Endodermal cell (in vitro differentiated cells): ENCODE data around the gene CAMK2D. TPM values are rescaled to one million over a fixed set of nuclear protein-coding genes. Genes with fewer than 3 reads are reported as not detected.

Experiments
- DNase-seq: peaks from one replicate; pipeline ENCODE4 v3.0.0-alpha.2; 2017
- H3K27ac ChIP-seq: 2 replicates; pipeline ENCODE4 v1.5.1; 2013; ENCODE audit warnings: mild to moderate bottlenecking, low read depth, low read length, moderate library complexity
- H3K27me3 ChIP-seq: 2 replicates; pipeline ENCODE4 v1.6.1; 2013; ENCODE audit warnings: mild to moderate bottlenecking, low read length, moderate library complexity; ENCODE audit not compliant: insufficient read depth, control insufficient read depth, poor library complexity, severe bottlenecking
- H3K36me3 ChIP-seq: 2 replicates; pipeline ENCODE4 v1.7.0; 2013; ENCODE audit warnings: mild to moderate bottlenecking, low read length, moderate library complexity; ENCODE audit not compliant: control insufficient read depth, insufficient read depth
- H3K4me1 ChIP-seq: one replicate; pipeline ENCODE4 v1.7.0; 2013; ENCODE audit warnings: low read length; ENCODE audit not compliant: control insufficient read depth, insufficient read depth
- H3K4me3 ChIP-seq: 2 replicates; pipeline ENCODE4 v1.5.1; 2013; ENCODE audit warnings: mild to moderate bottlenecking, low read length, moderate library complexity
- H3K9ac ChIP-seq: 2 replicates; pipeline ENCODE4 v1.6.1; 2013; ENCODE audit warnings: mild to moderate bottlenecking, low read length, moderate library complexity; ENCODE audit not compliant: poor library complexity, severe bottlenecking; ENCODE audit errors: extremely low read depth
- H3K9me3 ChIP-seq: 2 replicates; pipeline ENCODE4 v1.6.1; 2013; ENCODE audit warnings: mild to moderate bottlenecking, low read length, moderate library complexity; ENCODE audit not compliant: control insufficient read depth
- H3K27ac Mint-ChIP-seq: 2 replicates; pipeline ENCODE4 v1.8.0; 2020; ENCODE audit warnings: mixed read lengths
- H3K27me3 Mint-ChIP-seq: 2 replicates; pipeline ENCODE4 v1.8.0; 2021; ENCODE audit warnings: mild to moderate bottlenecking, mixed read lengths; ENCODE audit not compliant: insufficient read depth
- H3K36me3 Mint-ChIP-seq: 2 replicates; pipeline ENCODE4 v1.8.0; 2020; ENCODE audit warnings: low read depth, mixed read lengths
- H3K4me1 Mint-ChIP-seq: 2 replicates; pipeline ENCODE4 v1.8.0; 2020; ENCODE audit warnings: mixed read lengths
- H3K4me3 Mint-ChIP-seq: 2 replicates; pipeline ENCODE4 v1.8.0; 2020; ENCODE audit warnings: mild to moderate bottlenecking, moderate library complexity, mixed read lengths
- H3K9me3 Mint-ChIP-seq: 2 replicates; pipeline ENCODE4 v1.8.0; 2020; ENCODE audit warnings: mild to moderate bottlenecking, mixed read lengths
- WGBS, 2 experiments: methylation state at CpG; one replicate each; pipeline versions ENCODE4 v1.1.5 to v1.1.7; 2013; ENCODE audit warnings: missing lambda C conversion rate in 2 of 2, mixed read lengths in 1 of 2; ENCODE audit not compliant: insufficient coverage in 1 of 2, insufficient read length in 1 of 2; 5-methylcytosine and 5-hydroxymethylcytosine counted together
- total RNA-seq, 2 donors: library from RNA; stranded (reverse); fragmentation: NEBNext Ultra II Directional in 1 of 2; extraction: Animal tissue kit (Norgen Biotek cat#: 25700) in 1 of 2; gene quantifications; 2 replicates in 1 of 2; 3 replicates in 1 of 2; pipeline ENCODE4 v1.2.1, GENCODE V29; 2021
- TF ChIP-seq, protein P1 (sequence below): fragments of 200-600 bp; sonication (generic); conservative IDR thresholded peaks from 2 replicates; pipeline ENCODE4 v1.5.0; 2021; ENCODE audit warnings: antibody characterized with exemption, mild to moderate bottlenecking

Gene CAMK2D
- total RNA-seq, 2 donors from 2014 or later, result 91.1 to 120 TPM

DNA sequence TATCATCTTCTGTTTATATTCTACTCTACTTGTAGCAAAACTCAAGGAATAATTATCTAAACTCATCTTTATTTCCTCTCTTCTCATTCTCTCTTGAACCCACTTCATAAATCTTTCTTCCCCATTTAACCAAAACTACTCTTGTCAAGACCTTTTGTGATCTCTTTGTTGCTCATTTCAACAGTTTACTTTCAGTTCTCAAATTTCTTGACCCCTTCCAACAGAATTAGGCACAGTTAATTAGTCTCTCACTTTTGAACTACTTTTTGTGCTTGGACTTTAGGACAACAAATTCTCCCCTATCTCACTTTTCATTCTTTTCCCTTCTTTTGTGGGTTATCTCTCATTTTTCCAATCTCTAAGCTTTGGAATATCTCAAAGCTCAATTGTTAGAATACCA is 27.4 kb upstream of the CAMK2D start:
- no peak for DNase-seq
- H3K36me3 Mint-ChIP-seq, result no peaks in the 10 kb centered on the region
- Histone ChIP-seq H3K27me3 (no peaks in the 10 kb centered on the region), H3K36me3 (no peaks in the 10 kb centered on the region), H3K9ac (no peak overlapping the region), H3K27ac (no peak overlapping the region), H3K4me1 (no peaks in the 10 kb centered on the region), H3K9me3 (peaks cover 15% of the 10 kb centered on the region), H3K4me3 (no peak overlapping the region)
- no peaks in the 10 kb centered on the region for H3K4me1 Mint-ChIP-seq
- no peaks in the 10 kb centered on the region for H3K27me3 Mint-ChIP-seq
- H3K4me3 Mint-ChIP-seq, result no peak overlapping the region
- H3K27ac Mint-ChIP-seq, result no peak overlapping the region
- TF ChIP-seq, protein P1, sequence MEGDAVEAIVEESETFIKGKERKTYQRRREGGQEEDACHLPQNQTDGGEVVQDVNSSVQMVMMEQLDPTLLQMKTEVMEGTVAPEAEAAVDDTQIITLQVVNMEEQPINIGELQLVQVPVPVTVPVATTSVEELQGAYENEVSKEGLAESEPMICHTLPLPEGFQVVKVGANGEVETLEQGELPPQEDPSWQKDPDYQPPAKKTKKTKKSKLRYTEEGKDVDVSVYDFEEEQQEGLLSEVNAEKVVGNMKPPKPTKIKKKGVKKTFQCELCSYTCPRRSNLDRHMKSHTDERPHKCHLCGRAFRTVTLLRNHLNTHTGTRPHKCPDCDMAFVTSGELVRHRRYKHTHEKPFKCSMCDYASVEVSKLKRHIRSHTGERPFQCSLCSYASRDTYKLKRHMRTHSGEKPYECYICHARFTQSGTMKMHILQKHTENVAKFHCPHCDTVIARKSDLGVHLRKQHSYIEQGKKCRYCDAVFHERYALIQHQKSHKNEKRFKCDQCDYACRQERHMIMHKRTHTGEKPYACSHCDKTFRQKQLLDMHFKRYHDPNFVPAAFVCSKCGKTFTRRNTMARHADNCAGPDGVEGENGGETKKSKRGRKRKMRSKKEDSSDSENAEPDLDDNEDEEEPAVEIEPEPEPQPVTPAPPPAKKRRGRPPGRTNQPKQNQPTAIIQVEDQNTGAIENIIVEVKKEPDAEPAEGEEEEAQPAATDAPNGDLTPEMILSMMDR, result no peak
- H3K9me3 Mint-ChIP-seq, result no peaks in the 10 kb centered on the region

DNA sequence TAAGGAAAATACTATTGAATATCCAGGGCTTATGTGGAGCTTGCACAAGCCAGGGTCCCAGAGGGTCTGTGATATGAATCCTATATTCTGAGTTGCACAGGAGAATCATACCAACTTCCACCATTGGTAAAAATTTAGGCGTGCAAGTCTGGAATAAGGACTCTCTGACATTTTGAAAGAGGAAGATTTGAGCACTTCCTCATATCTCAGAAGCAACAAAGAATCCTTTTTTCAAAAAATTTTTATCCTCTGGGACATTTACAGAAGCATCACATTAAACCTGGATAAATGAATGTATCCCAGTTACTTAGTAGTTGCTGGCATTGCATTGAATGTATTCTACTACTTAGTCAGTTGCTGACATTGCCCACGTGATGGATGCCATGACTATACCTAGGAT is 24.2 kb upstream of the CAMK2D start:
- H3K27me3 Mint-ChIP-seq, result no peaks in the 10 kb centered on the region
- no peak overlapping the region for H3K4me3 Mint-ChIP-seq
- Histone ChIP-seq H3K4me1 (no peaks in the 10 kb centered on the region), H3K9me3 (no peaks in the 10 kb centered on the region), H3K9ac (no peak overlapping the region), H3K36me3 (no peaks in the 10 kb centered on the region), H3K27me3 (no peaks in the 10 kb centered on the region), H3K4me3 (no peak overlapping the region), H3K27ac (no peak overlapping the region)
- TF ChIP-seq, protein P1, result no peak
- WGBS, 2 experiments, result 71 to 88% methylated on average over 1 to 2 of the region's 2 CpGs
- H3K36me3 Mint-ChIP-seq, result no peaks in the 10 kb centered on the region
- H3K4me1 Mint-ChIP-seq, result no peaks in the 10 kb centered on the region
- no peak overlapping the region for H3K27ac Mint-ChIP-seq
- no peak for DNase-seq
- no peaks in the 10 kb centered on the region for H3K9me3 Mint-ChIP-seq

DNA sequence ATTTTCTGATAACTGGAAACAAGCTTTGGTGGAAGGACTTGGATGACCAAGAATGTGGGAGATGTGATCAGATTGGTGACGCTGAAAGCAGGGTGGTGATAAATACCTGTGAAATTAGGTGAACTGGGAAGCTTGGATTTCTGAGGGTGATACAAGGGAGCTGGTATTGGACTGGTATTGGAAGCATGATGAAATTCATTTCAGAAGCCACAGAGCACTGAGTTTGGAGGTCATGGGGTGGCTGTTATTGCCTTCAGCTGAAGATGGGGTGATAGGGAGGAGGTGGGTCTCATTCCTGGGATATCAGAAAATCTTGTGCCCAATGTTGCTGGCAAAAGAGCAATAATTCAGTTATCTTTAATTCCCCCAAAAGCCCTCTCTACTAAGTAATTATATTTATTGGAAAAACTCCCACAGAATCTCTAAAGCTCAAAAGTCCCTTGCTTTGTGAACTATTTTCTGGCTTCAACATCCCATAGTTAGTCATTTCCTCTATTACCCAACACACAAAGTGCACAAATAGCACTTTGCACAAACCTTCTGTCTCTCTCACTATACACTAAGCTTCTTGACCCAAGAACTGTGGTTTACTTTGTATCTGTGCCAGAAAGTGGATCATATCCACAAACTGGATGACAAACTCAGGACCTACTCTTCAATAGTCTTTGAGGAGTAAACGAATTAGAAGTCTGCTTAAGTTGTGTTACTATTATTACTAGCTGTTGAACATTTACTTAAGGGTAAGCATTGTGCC is 23.1 kb upstream of the CAMK2D start:
- Mint-ChIP-seq H3K4me3 (no peak overlapping the region), H3K9me3 (no peaks in the 10 kb centered on the region), H3K36me3 (no peaks in the 10 kb centered on the region), H3K4me1 (no peaks in the 10 kb centered on the region), H3K27ac (no peak overlapping the region), H3K27me3 (no peaks in the 10 kb centered on the region)
- TF ChIP-seq, protein P1, result no peak
- H3K9me3 ChIP-seq, result no peaks in the 10 kb centered on the region
- H3K36me3 ChIP-seq, result no peaks in the 10 kb centered on the region
- no peak overlapping the region for H3K27ac ChIP-seq
- H3K4me3 ChIP-seq, result no peak overlapping the region
- no peak for DNase-seq
- 80 to 98% methylated on average over 1 to 2 of the region's 2 CpGs for WGBS, 2 experiments
- H3K4me1 ChIP-seq, result no peaks in the 10 kb centered on the region
- no peaks in the 10 kb centered on the region for H3K27me3 ChIP-seq
- no peak overlapping the region for H3K9ac ChIP-seq
